CD14-positive monocyte (primary cell): Measurements from ENCODE around the gene TSHZ3. TPM values are rescaled to one million over a fixed set of nuclear protein-coding genes. Genes with fewer than 3 reads are reported as not detected.

Source experiments
- DNase-seq, 3 donors: peaks; one replicate each; pipeline ENCODE4 v3.0.0-alpha.2; 2011 to 2022
- H2AFZ ChIP-seq: 2 replicates; pipeline ENCODE4 v1.6.0; 2012; ENCODE audit warnings: mild to moderate bottlenecking, low read depth, low read length, inconsistent platforms; ENCODE audit not compliant: insufficient read depth, poor library complexity, severe bottlenecking
- H3K27ac ChIP-seq, 2 donors: 1 replicate in 1 of 2; 2 replicates in 1 of 2; pipeline ENCODE4 v1.5.1; 2012 to 2013; ENCODE audit warnings: low read length in 2 of 2, control low read depth in 1 of 2, inconsistent platforms in 1 of 2, low read depth in 1 of 2, mild to moderate bottlenecking in 1 of 2
- H3K27me3 ChIP-seq, 2 donors: one replicate each; pipeline versions ENCODE4 v1.6.0 to v1.6.1; 2011 to 2013; ENCODE audit warnings: low read length in 2 of 2; ENCODE audit not compliant: control insufficient read depth in 2 of 2, insufficient read depth in 2 of 2
- H3K36me3 ChIP-seq, 2 donors: replicated peaks in 1 of 2; 1 replicate in 1 of 2; 2 replicates in 1 of 2; pipeline versions ENCODE4 v1.5.1 to v1.6.1; 2012 to 2013; ENCODE audit warnings: low read length in 2 of 2, control low read depth in 1 of 2, inconsistent platforms in 1 of 2, mild to moderate bottlenecking in 1 of 2; ENCODE audit not compliant: insufficient read depth in 2 of 2, control insufficient read depth in 1 of 2
- H3K4me1 ChIP-seq, 2 donors: 1 replicate in 1 of 2; 2 replicates in 1 of 2; pipeline versions ENCODE4 v1.5.1 to v1.6.1; 2012 to 2013; ENCODE audit warnings: low read length in 2 of 2, control low read depth in 1 of 2, inconsistent platforms in 1 of 2, mild to moderate bottlenecking in 1 of 2, moderate library complexity in 1 of 2; ENCODE audit not compliant: insufficient read depth in 2 of 2, control insufficient read depth in 1 of 2
- H3K4me2 ChIP-seq: replicated peaks from 2 replicates; pipeline ENCODE3; 2012; ENCODE audit warnings: low read length, moderate library complexity, mild to moderate bottlenecking; ENCODE audit not compliant: poor library complexity, severe bottlenecking; ENCODE audit errors: extremely low read depth
- H3K4me3 ChIP-seq, 3 experiments: fragments of 200-600 bp in 1 of 3; sonication (generic) in 1 of 3; replicated peaks in 1 of 3; 1 replicate in 2 of 3; 2 replicates in 1 of 3; pipeline ENCODE4 v1.5.1; 2011 to 2013; ENCODE audit warnings: low read length in 3 of 3, mild to moderate bottlenecking in 3 of 3, control low read depth in 2 of 3, low read depth in 2 of 3, inconsistent platforms in 1 of 3, moderate library complexity in 1 of 3
- H3K79me2 ChIP-seq: 2 replicates; pipeline ENCODE4 v1.6.0; 2012; ENCODE audit warnings: mild to moderate bottlenecking, control low read depth, inconsistent platforms, low read length, moderate library complexity; ENCODE audit not compliant: insufficient read depth
- H3K9ac ChIP-seq: 2 replicates; pipeline ENCODE4 v1.6.0; 2017; ENCODE audit warnings: low read length, mild to moderate bottlenecking; ENCODE audit not compliant: insufficient read depth, poor library complexity, severe bottlenecking
- H3K9me3 ChIP-seq, 2 donors: replicated peaks in 1 of 2; 1 replicate in 1 of 2; 2 replicates in 1 of 2; pipeline versions ENCODE4 v1.5.1 to v1.6.1; 2012 to 2013; ENCODE audit warnings: low read length in 2 of 2, control low read depth in 1 of 2; ENCODE audit not compliant: control insufficient read depth in 1 of 2, insufficient read depth in 1 of 2
- H4K20me1 ChIP-seq: 2 replicates; pipeline ENCODE4 v1.6.0; 2012; ENCODE audit warnings: mild to moderate bottlenecking, low read length, control low read depth, moderate library complexity; ENCODE audit not compliant: insufficient read depth
- H3K27ac Mint-ChIP-seq, 7 donors: one replicate each; pipeline ENCODE4 v1.8.0; 2020; ENCODE audit warnings: mild to moderate bottlenecking in 7 of 7, mixed read lengths in 7 of 7, moderate library complexity in 6 of 7, inconsistent platforms in 2 of 7
- H3K27me3 Mint-ChIP-seq, 3 donors: one replicate each; pipeline ENCODE4 v1.8.0; 2021 to 2022; ENCODE audit warnings: low read depth in 3 of 3, mild to moderate bottlenecking in 3 of 3, mixed read lengths in 3 of 3, moderate library complexity in 3 of 3, inconsistent platforms in 1 of 3
- H3K36me3 Mint-ChIP-seq, 2 donors: one replicate each; pipeline ENCODE4 v1.8.0; 2020; ENCODE audit warnings: mixed read lengths in 2 of 2, inconsistent platforms in 1 of 2, mild to moderate bottlenecking in 1 of 2
- H3K4me1 Mint-ChIP-seq: one replicate; pipeline ENCODE4 v1.8.0; 2020; ENCODE audit warnings: mild to moderate bottlenecking, mixed read lengths
- H3K4me3 Mint-ChIP-seq, 2 donors: one replicate each; pipeline ENCODE4 v1.8.0; 2020; ENCODE audit warnings: mild to moderate bottlenecking in 2 of 2, mixed read lengths in 2 of 2, moderate library complexity in 1 of 2
- H3K9me3 Mint-ChIP-seq, 7 donors: one replicate each; pipeline ENCODE4 v1.8.0; 2020 to 2022; ENCODE audit warnings: mixed read lengths in 7 of 7, mild to moderate bottlenecking in 6 of 7, moderate library complexity in 6 of 7, inconsistent platforms in 2 of 7
- WGBS: methylation state at CpG from one replicate; pipeline ENCODE4 v1.1.5; 2013; ENCODE audit warnings: missing lambda C conversion rate; ENCODE audit not compliant: insufficient coverage; 5-methylcytosine and 5-hydroxymethylcytosine counted together
- intact Hi-C, 2 donors: fragments of 100-400 bp; cut with micrococcal nuclease; formaldehyde crosslinking; loops; one replicate each; pipeline versions ENCODE4 v1.15.0 to v1.15.1; 2023
- polyA plus RNA-seq, 3 donors: library from polyadenylated mRNA; depleted of rRNA in 1 of 3; unstranded in 2 of 3; stranded (reverse) in 1 of 3; fragments of 300-500 nt in 2 of 3; fragments of >200 nt in 1 of 3; fragmentation: Illumina TruSeq in 2 of 3; gene quantifications; 1 replicate in 2 of 3; 2 replicates in 1 of 3; pipeline ENCODE4 v1.2.3, GENCODE V29; 2012 to 2021
- TF ChIP-seq, protein P1 (sequence below): fragments of 200-600 bp; IDR thresholded peaks from one replicate; pipeline ENCODE4 v1.8.0; 2022; ENCODE audit warnings: antibody characterized with exemption, mild to moderate bottlenecking

The TSHZ3 gene
- polyA plus RNA-seq, 3 donors, result 2.3 to 5.8 (median 3.3) TPM

DNA sequence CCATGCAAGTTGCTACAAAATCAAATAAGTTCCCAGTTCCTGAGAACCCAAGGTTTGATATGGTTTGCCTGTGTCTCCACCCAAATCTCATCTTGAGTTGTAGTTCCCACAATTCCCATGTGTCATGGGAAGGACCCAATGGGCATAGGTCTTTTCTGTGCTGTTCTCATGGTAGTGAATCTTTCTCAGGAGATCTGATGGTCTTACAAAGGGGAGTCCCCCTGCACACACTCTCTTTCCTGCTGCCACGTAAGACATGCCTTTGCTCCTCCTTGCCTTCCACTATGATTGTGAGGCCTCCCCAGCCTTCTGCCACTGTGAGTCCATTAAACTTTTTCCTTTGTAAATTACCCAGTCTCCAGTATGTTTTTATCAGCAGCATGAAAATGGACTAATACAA is 28.5 kb upstream of the TSHZ3 start:
- H3K9ac ChIP-seq, result no peak overlapping the region
- no peak overlapping the region for H2AFZ ChIP-seq
- no peaks in the 10 kb centered on the region for H3K79me2 ChIP-seq
- H3K27ac Mint-ChIP-seq, result no peak overlapping the region
- no peak overlapping the region for H3K4me2 ChIP-seq
- H3K27ac ChIP-seq, result no peak overlapping the region
- no CpG with 5 or more reads among the region's 1 CpG for WGBS
- DNase-seq, result no peak
- H3K36me3 Mint-ChIP-seq, result no peaks in the 10 kb centered on the region
- H4K20me1 ChIP-seq, result no peaks in the 10 kb centered on the region
- H3K4me3 ChIP-seq, result no peak overlapping the region
- H3K9me3 Mint-ChIP-seq, result peaks cover 0 to 13% (median under 1%) of the 10 kb centered on the region in 7 donors
- no peaks in the 10 kb centered on the region for H3K4me1 ChIP-seq
- no peaks in the 10 kb centered on the region for H3K27me3 ChIP-seq
- no peak overlapping the region for H3K4me3 Mint-ChIP-seq
- H3K27me3 Mint-ChIP-seq, result peaks cover 6 to 16% (median 11%) of the 10 kb centered on the region in 3 donors
- intact Hi-C loops, result no loop called here
- H3K9me3 ChIP-seq, result no peaks in the 10 kb centered on the region
- H3K36me3 ChIP-seq, result no peaks in the 10 kb centered on the region
- H3K4me1 Mint-ChIP-seq, result no peaks in the 10 kb centered on the region
- TF ChIP-seq, protein P1, sequence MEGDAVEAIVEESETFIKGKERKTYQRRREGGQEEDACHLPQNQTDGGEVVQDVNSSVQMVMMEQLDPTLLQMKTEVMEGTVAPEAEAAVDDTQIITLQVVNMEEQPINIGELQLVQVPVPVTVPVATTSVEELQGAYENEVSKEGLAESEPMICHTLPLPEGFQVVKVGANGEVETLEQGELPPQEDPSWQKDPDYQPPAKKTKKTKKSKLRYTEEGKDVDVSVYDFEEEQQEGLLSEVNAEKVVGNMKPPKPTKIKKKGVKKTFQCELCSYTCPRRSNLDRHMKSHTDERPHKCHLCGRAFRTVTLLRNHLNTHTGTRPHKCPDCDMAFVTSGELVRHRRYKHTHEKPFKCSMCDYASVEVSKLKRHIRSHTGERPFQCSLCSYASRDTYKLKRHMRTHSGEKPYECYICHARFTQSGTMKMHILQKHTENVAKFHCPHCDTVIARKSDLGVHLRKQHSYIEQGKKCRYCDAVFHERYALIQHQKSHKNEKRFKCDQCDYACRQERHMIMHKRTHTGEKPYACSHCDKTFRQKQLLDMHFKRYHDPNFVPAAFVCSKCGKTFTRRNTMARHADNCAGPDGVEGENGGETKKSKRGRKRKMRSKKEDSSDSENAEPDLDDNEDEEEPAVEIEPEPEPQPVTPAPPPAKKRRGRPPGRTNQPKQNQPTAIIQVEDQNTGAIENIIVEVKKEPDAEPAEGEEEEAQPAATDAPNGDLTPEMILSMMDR, result no peak

DNA sequence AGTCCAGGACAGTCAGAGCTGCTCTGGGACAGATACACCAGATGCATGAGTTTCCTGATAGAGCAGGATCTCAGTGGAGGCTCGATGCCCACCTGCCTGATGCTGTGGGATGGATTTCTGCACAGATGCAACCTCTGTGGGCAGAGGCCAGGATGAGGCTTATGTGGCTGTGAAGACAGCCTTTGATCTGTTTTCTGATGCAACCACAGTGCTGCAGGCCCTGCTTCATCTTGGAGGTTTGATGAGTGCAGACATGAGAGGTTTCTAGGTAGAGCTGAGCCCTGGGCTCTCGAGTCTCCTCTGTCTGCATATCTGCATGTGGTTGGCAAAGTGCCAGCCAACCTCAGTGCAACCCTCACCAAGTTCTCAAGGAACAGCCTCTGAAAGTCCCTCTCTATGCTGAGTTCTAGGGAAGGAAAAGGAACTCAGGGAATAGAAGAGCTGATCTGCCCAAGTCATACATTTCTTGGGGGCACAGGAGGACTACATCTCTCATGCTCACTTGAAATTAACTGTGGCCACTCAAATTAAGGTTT is 23.1 kb upstream of the TSHZ3 start:
- Mint-ChIP-seq H3K4me1 (no peaks in the 10 kb centered on the region), H3K27ac (no peak overlapping the region), H3K36me3 (no peaks in the 10 kb centered on the region), H3K4me3 (no peak overlapping the region), H3K27me3 (peaks cover 7 to 19% (median 17%) of the 10 kb centered on the region in 3 donors), H3K9me3 (peaks cover 0 to 16% (median 1%) of the 10 kb centered on the region in 7 donors)
- Histone ChIP-seq H4K20me1 (no peaks in the 10 kb centered on the region), H3K27me3 (no peaks in the 10 kb centered on the region), H3K4me1 (no peaks in the 10 kb centered on the region), H3K4me3 (no peak overlapping the region), H3K9me3 (no peaks in the 10 kb centered on the region), H3K9ac (no peak overlapping the region), H3K36me3 (no peaks in the 10 kb centered on the region), H3K79me2 (no peaks in the 10 kb centered on the region), H3K4me2 (no peak overlapping the region), H3K27ac (no peak overlapping the region), H2AFZ (no peak overlapping the region)
- TF ChIP-seq, protein P1, result no peak
- intact Hi-C loops, result no loop called here
- 75% methylated on average over 1 of the region's 2 CpGs for WGBS
- DNase-seq, result no peak
